HuH-7.5 (cell line): ENCODE results near the gene CNTNAP3.
"Not testable (repeated sequence)": the region's sequence is repeated elsewhere in the genome, so short reads cannot be mapped to it uniquely, and the experiment has no call there.

Source experiments
- DNase-seq: peaks from one replicate; pipeline ENCODE4 v3.0.0; 2011; ENCODE audit warnings: low spot score

Gene CNTNAP3

GRCh38 chr9:39067683-39068082 lies 220.3 kb downstream of the CNTNAP3 start:
- DNase-seq, result not testable (repeated sequence)

GRCh38 chr9:39062966-39063365 lies 225.0 kb downstream of the CNTNAP3 start:
- not testable (repeated sequence) for DNase-seq

GRCh38 chr9:39054453-39054852 lies 233.5 kb downstream of the CNTNAP3 start:
- DNase-seq, result not testable (repeated sequence)

DNA sequence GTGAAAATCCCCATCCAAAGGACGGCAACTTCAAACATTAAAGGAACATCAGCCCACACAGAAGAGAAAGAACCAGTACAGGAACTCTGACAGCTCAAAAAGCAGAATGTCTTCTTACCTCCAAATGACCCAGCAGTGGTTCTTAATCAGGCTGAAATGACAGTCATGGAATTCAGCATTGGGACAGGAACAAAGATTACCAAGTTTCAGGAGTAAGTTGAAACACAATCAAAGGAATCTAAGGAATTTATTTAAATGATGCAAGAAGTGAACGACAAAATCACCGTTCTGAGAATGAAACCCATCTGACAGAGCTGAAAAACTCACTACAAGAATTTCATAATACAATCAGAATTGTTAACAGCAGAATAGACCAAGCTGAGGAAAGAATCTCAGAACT lies 241.1 kb downstream of the CNTNAP3 start:
- DNase-seq, result not testable (repeated sequence)

DNA sequence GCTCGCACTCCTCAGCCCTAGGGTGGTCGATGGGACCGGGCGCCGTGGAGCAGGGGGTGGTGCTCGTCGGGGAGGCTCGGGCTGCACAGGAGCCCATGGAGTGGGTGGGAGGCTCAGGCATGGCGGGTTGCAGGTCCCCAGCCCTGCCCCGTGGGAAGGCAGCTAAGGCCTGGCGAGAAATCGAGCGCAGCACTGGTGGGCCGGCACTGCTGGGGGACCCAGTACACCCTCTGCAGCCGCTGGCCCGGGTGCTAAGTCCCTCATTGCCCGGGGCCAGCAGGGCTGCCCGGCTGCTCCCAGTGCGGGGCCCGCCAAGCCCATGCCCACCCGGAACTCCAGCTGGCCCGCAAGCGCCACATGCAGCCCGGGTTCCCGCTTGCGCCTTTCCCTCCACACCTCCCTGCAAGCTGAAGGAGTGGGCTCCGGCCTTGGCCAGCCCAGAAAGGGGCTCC lies 245.6 kb downstream of the CNTNAP3 start:
- DNase-seq, result not testable (repeated sequence)

- not testable (repeated sequence) for DNase-seq
These were observed 246.2 kb downstream of the CNTNAP3 start for GRCh38 chr9:39041774-39042173.

GRCh38 chr9:39039148-39039547 lies 248.8 kb downstream of the CNTNAP3 start:
- DNase-seq, result not testable (repeated sequence)

DNA sequence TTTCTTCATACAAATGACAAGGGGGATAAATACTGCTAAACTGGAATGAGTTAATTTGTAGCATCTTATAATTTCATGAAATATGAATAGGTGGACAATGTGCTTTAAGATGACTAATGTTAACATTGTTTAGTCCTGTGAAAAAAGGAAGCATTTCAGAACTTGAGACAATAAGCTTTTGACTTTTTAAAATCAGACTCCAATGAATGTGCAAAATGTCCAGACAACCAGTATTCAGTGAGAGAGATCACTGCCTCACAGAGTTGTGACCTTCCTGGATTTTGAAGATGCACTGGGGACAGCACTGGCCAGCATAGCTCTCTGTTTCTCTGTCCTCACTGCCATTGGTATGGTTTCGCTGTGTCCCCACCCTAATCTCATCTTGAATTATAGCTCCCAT lies 249.7 kb downstream of the CNTNAP3 start:
- not testable (repeated sequence) for DNase-seq

- DNase-seq, result not testable (repeated sequence)
These were observed 254.1 kb downstream of the CNTNAP3 start for GRCh38 chr9:39033849-39034248.

DNA sequence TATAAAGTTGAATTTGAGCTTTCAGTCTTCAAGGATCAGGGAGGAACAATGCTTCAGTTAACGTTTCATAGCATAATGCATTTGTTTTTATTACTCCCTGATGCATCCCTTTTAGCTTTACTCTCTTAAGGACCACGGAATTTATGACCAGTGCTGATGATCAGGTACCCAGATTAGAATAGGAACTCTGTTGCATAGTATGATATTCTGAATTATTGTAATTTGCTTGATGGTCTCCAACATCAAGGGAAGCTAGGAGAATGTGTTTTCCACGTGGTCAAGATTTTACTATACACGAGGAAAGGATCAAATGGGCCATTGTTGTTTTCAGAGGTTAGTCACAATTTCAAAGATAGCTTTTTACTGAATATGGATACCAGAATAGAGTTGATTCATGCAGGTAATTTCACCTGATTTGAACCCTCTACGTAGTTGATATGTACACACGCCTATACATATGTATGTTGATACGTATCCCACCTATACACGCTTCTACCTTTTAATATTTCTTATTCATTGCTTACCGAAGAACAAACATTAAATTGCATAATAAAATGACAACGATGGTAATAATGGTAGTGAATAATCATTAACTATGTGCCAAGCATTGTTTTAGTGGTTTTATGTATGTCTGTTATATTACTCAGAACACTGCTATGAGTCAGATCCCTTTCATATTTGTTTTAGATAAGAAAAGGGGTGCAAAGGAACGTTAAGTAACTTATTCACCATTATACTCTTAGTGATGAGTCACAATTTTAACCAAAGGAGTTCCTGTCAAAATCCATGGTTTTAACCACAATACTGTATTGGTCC lies 257.6 kb downstream of the CNTNAP3 start:
- not testable (repeated sequence) for DNase-seq

GRCh38 chr9:39028855-39029254 lies 259.1 kb downstream of the CNTNAP3 start:
- not testable (repeated sequence) for DNase-seq

GRCh38 chr9:39028168-39028567 lies 259.8 kb downstream of the CNTNAP3 start:
- not testable (repeated sequence) for DNase-seq

DNA sequence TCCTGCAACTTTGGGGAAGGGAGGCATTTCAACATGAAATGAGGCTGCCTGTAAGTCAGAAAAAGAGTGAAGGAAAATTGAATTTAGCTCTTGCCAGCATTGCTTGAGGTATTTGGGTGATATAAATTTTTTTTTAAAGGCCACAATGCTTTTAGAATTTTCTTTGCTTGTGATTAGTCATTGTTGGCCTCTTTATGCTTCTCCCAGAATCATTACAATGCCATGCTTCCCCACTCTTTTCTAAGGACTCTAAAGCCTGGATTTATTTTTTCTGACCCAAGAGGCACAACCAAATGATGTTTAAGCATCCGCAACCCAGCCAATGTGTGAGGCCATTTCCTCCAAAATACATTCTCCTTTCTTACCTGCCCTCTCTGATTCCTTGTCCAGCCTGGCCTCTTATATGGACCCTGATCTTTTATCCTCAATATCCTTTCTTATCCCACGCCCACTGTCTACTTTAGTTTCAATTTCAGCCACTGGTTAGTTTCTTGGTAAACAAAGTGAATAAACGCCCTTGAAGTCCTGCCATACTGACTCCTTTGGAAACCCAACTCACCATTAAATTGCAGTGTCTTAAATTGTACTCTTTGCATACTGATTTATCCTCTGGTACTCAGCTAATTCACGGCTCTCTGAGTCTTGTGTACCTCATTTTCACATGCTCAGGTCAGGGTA lies 261.9 kb downstream of the CNTNAP3 start:
- DNase-seq, result not testable (repeated sequence)
